HL-60 (cell line): Measurements from ENCODE around the gene NET1.

Experiments used
- DNase-seq, 2 experiments: peaks; one replicate each; pipeline ENCODE4 v3.0.0-alpha.2; 2010 to 2020; ENCODE audit warnings: low read depth in 1 of 2, low spot score in 1 of 2
- H3K27ac ChIP-seq: fragments of 250-450 bp; sonication (Bioruptor Pico); replicated peaks from 2 replicates; pipeline ENCODE4 v1.5.1; 2020; ENCODE audit warnings: mild to moderate bottlenecking, moderate library complexity
- H3K27me3 ChIP-seq: fragments of 250-450 bp; sonication (Bioruptor Pico); 2 replicates; pipeline ENCODE4 v1.5.1; 2021; ENCODE audit warnings: mild to moderate bottlenecking, moderate library complexity; ENCODE audit not compliant: insufficient read depth, poor library complexity, severe bottlenecking
- H3K4me3 ChIP-seq: replicated peaks from 2 replicates; pipeline ENCODE4 v1.5.1; 2011; ENCODE audit warnings: mild to moderate bottlenecking, control low read depth, low read length; ENCODE audit not compliant: insufficient read depth
- CTCF ChIP-seq: IDR thresholded peaks from one replicate; pipeline ENCODE4 v1.5.1; 2011; ENCODE audit warnings: low read length, control low read depth, inconsistent platforms; ENCODE audit not compliant: insufficient read depth
- GABPA ChIP-seq: IDR thresholded peaks from 2 replicates; pipeline ENCODE4 v1.6.1; 2012; ENCODE audit warnings: low read depth
- POLR2AphosphoS5 ChIP-seq: IDR thresholded peaks from 2 replicates; pipeline ENCODE4 v1.6.1; 2012; ENCODE audit warnings: low read depth
- REST ChIP-seq: IDR thresholded peaks from 2 replicates; pipeline ENCODE4 v1.6.1; 2012; ENCODE audit warnings: low read depth; ENCODE audit not compliant: insufficient replicate concordance
- SPI1 ChIP-seq: IDR thresholded peaks from 2 replicates; pipeline ENCODE4 v1.6.1; 2012; ENCODE audit warnings: low read depth, mild to moderate bottlenecking, borderline replicate concordance

Gene NET1

DNA sequence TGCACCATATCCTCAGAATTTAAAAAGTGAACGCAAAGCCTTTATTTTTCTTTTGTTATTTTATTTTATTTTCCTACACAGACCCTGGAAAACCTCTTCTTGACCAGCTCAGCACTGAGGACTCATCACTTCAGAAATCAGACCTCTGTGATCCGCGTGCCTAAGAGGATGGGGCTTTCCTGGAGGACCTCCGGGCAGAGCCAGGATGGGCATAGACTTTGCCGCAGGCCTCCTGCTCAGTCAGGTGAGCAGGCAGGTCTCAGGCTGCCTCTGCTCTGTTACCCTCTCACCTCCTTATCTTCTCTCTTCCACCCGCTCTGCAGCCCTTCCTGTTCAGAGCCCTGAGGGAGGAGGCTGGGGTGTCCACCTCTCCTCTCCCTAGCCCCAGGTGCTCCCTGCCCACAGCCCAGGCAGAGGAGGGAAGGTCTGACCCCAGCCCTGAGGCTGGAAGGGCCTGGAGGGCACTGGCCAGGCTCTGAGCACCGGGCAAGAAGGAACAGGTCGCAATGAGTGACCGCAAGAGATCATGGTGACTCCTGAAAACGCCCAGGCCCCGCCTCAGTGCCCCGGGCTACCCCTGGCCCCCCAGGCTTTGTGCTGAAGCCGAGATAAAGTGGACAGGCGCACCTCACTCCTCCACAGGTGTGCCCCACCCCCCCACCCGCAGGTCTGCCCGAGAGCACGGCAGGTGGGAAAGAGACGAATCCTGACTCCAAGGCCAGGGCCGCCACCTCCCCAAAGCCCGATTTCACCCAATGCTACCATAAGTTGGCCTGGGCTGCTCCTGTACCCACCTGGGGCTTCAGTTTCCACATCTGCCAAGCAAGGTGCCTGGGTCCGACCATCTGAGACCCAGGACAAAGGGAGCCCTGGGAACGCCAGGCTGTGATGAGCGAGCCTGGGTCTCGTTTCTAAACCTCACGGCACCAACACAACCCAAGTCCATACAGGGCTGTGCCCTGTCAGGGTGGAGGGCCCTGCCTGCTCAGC, 84.2 kb downstream of the NET1 start:
- TF ChIP-seq POLR2AphosphoS5 (no peak), CTCF (no peak)
- no peak overlapping the region for H3K4me3 ChIP-seq
- no peak for DNase-seq
- H3K27ac ChIP-seq, result no peak overlapping the region
- H3K27me3 ChIP-seq, result no peaks in the 10 kb centered on the region

DNA sequence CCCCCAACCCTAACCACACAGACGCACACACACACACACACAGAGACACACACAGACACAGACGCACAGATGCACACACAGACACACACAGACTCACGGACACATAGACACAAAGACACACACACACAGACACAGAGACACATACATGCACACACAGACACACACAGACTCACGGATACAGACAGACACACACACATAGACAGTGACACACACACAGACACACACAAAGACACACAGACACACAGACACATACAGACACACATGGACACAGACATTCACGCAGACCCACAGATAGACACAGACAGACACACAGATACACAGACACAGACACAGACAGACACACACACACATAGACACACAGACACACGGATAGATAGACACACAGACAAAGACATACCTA, 84.9 kb downstream of the NET1 start:
- Histone ChIP-seq H3K27ac (no peak overlapping the region), H3K4me3 (no peak overlapping the region), H3K27me3 (no peaks in the 10 kb centered on the region)
- DNase-seq, result no peak
- TF ChIP-seq SPI1, result no peak
- TF ChIP-seq CTCF, result no peak
- TF ChIP-seq POLR2AphosphoS5, result no peak
- no peak for TF ChIP-seq GABPA
- TF ChIP-seq REST, result no peak

DNA sequence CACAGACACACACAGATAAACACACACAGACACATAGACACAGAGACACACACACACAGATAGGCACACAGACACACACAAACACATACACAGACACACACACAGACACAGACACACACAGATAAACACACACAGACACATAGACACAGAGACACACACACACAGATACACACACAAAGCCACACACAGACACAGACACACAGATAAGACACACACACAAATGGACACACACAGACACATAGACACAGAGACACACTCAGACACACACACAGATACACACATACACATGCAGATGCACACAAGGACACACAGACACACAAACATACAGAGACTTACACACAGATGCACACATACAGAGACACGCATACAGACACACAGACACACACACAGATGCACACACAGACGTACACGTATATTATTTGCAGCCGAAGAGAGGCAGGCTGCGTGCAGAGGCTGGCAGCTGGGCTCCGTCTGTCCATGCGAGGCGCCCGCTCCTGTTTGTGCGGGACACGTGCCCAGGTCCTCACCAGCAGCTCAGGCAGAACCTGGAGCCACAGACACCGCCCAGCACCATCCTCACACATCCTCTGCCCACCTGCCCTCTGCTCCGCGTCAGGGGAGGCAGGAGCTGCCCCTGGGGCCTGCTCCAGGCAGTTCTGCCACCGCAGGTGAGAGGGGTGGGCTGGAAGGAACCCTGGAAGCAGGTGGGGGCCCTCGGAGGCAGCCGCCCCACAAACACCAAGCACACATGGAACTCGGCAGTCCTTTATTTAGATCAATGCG, 85.8 kb downstream of the NET1 start:
- DNase-seq, result no peak
- H3K4me3 ChIP-seq, result no peak overlapping the region
- TF ChIP-seq GABPA, result no peak
- no peak for TF ChIP-seq CTCF
- TF ChIP-seq SPI1, result no peak
- TF ChIP-seq POLR2AphosphoS5, result no peak
- TF ChIP-seq REST, result no peak
- H3K27ac ChIP-seq, result no peak overlapping the region
- no peaks in the 10 kb centered on the region for H3K27me3 ChIP-seq
